ENCODE data around the gene GALNT10. TPM values are rescaled to one million over a fixed set of nuclear protein-coding genes. Genes with fewer than 3 reads are reported as not detected.

GALNT10 gene
- total and polyA plus RNA-seq, 10 of the 15 experiments (the other 5 are each of a cell fraction or from before 2014, with no cell fraction given) = 3.9 to 35.4 (median 15.5) TPM

GRCh38 chr5:154415114-154415513, 224.6 kb downstream of the GALNT10 start:
- no peak for ATAC-seq
- H3K9me3 ChIP-seq (replicated peaks; ENCODE audit: control insufficient read depth, insufficient read depth, low read length) = no peaks in the 10 kb centered on the region
- ChIA-PET CTCF (interaction anchor here (0.9 to 1.0 kb wide), 2 partner anchors 9 to 123 kb away, joined by 3 to 5 read pairs; no protein-coding TSS in a partner anchor), POLR2A (interaction anchor here (0.6 kb wide), 1 partner anchor 466 kb away, joined by 3 read pairs; no protein-coding TSS in a partner anchor), RAD21 (ENCODE audit: unreplicated experiment) (interaction anchor here (1.8 kb wide), 1 partner anchor 10 kb away, joined by 4 read pairs; no protein-coding TSS in a partner anchor), SMC1A (ENCODE audit: uncharacterized antibody, unreplicated experiment) (no interaction called here)
- 82% methylated on average over 6 of the region's 6 CpGs for WGBS (ENCODE audit: insufficient coverage, insufficient replicate concordance, low lambda C conversion rate, missing lambda C conversion rate)
- DNase-seq (ENCODE audit: low read depth, low spot score) = no peak
- intact Hi-C loops (cut with micrococcal nuclease; ENCODE audit: unreplicated experiment) (no loop called here), in situ Hi-C loops (cut with MboI) (no loop called here)
- BruUV-seq (replicated peaks) = no TSS peak
- H3K27me3 ChIP-seq (replicated peaks in 1 of 2; ENCODE audit: control insufficient read depth in 2 of 2, insufficient read depth in 2 of 2, low read length in 1 of 2) = no peaks in the 10 kb centered on the region
- H3K9ac ChIP-seq (ENCODE audit: control insufficient read depth, insufficient read depth, low read length) = no peak overlapping the region
- no peaks in the 10 kb centered on the region for H3K79me2 ChIP-seq (ENCODE audit: control insufficient read depth, insufficient read depth, low read length)
- TF ChIP-seq ZZZ3 (IDR thresholded peaks at IDR 0.05; ENCODE audit: control insufficient read depth, insufficient read length, low read depth) (no peak), BCL11A (IDR thresholded peaks at IDR 0.05; ENCODE audit: low read depth, low read length) (no peak), POLR2AphosphoS2 (IDR thresholded peaks at IDR 0.05; ENCODE audit: low read depth, low read length) (no peak), PKNOX1 (IDR thresholded peaks at IDR 0.05) (no peak), MYC (IDR thresholded peaks at IDR 0.05; ENCODE audit: insufficient read depth, insufficient read length, insufficient replicate concordance, low read length, severe bottlenecking) (no peak), BRCA1 (IDR thresholded peaks at IDR 0.05; ENCODE audit: low read depth, low read length) (no peak)
- no peak overlapping the region for H2AFZ ChIP-seq (ENCODE audit: control insufficient read depth, low read depth, low read length)
- H3K4me2 ChIP-seq (ENCODE audit: control insufficient read depth, insufficient read depth) = no peak overlapping the region
- peak; percentile 38 for FAIRE-seq
- H3K36me3 ChIP-seq (ENCODE audit: control insufficient read depth in 2 of 2, insufficient read depth in 2 of 2, low read length in 1 of 2) = peaks cover 5 to 24% of the 10 kb centered on the region in 2 experiments
- no peak overlapping the region for H3K4me3 ChIP-seq
- 0 out of 2 replicates have a peak, but pooled peaks cover 5% of the 10 kb centered on the region for H4K20me1 ChIP-seq (ENCODE audit: control insufficient read depth, insufficient read depth)
- H3K4me1 ChIP-seq (ENCODE audit: control insufficient read depth, insufficient read depth, low read length) = peaks cover 8% of the 10 kb centered on the region
- H3K27ac ChIP-seq (ENCODE audit: control insufficient read depth, insufficient read depth) = no peak overlapping the region
